WERI-Rb-1 (cell line): ENCODE data around the gene NIN.
A peak's percentile ranks its signal among the peaks of the same experiment; 100 is the strongest.

Experiments
- DNase-seq: peaks from one replicate; pipeline ENCODE4 v3.0.0-alpha.2; 2020
- H3K27ac ChIP-seq: fragments of 250-450 bp; sonication (Bioruptor Pico); 2 replicates; pipeline ENCODE4 v1.5.1; 2020; ENCODE audit warnings: mild to moderate bottlenecking, moderate library complexity
- H3K27me3 ChIP-seq: fragments of 250-450 bp; sonication (Bioruptor Pico); 2 replicates; pipeline ENCODE4 v1.5.1; 2021; ENCODE audit warnings: mild to moderate bottlenecking, low read depth, moderate library complexity; ENCODE audit not compliant: insufficient read depth, severe bottlenecking
- H3K36me3 ChIP-seq: fragments of 250-450 bp; sonication (Bioruptor Pico); 2 replicates; pipeline ENCODE4 v1.5.1; 2020; ENCODE audit warnings: mild to moderate bottlenecking, moderate library complexity
- H3K4me3 ChIP-seq: 2 replicates; pipeline ENCODE4 v1.5.1; 2011; ENCODE audit warnings: low read depth, mild to moderate bottlenecking, control low read depth, low read length
- H3K9me3 ChIP-seq: fragments of 250-450 bp; sonication (Bioruptor Pico); 2 replicates; pipeline ENCODE4 v1.5.1; 2021; ENCODE audit warnings: mild to moderate bottlenecking, moderate library complexity; ENCODE audit not compliant: severe bottlenecking
- CTCF ChIP-seq: IDR thresholded peaks from 2 replicates; pipeline ENCODE4 v1.5.1; 2011; ENCODE audit warnings: low read depth, mild to moderate bottlenecking, control low read depth, inconsistent platforms, low read length

The NIN gene

GRCh38 chr14:50792634-50793068 lies 38.3 kb downstream of the NIN start:
- no peak for TF ChIP-seq CTCF
- Histone ChIP-seq H3K27ac (no peak overlapping the region), H3K4me3 (no peak overlapping the region), H3K9me3 (no peaks in the 10 kb centered on the region), H3K36me3 (peaks cover 13% of the 10 kb centered on the region), H3K27me3 (no peaks in the 10 kb centered on the region)
- DNase-seq = no peak

GRCh38 chr14:50792051-50792477 lies 38.9 kb downstream of the NIN start:
- peaks cover 13% of the 10 kb centered on the region for H3K36me3 ChIP-seq
- H3K4me3 ChIP-seq = no peak overlapping the region
- no peak for DNase-seq
- TF ChIP-seq CTCF = no peak
- no peak overlapping the region for H3K27ac ChIP-seq
- no peaks in the 10 kb centered on the region for H3K9me3 ChIP-seq
- no peaks in the 10 kb centered on the region for H3K27me3 ChIP-seq

GRCh38 chr14:50791201-50791600 lies 39.8 kb downstream of the NIN start:
- Histone ChIP-seq H3K36me3 (peaks cover 13% of the 10 kb centered on the region), H3K4me3 (no peak overlapping the region), H3K9me3 (no peaks in the 10 kb centered on the region), H3K27ac (no peak overlapping the region), H3K27me3 (no peaks in the 10 kb centered on the region)
- no peak for DNase-seq
- TF ChIP-seq CTCF = no peak

GRCh38 chr14:50790589-50790988 lies 40.4 kb downstream of the NIN start:
- Histone ChIP-seq H3K9me3 (no peaks in the 10 kb centered on the region), H3K27ac (no peak overlapping the region), H3K4me3 (no peak overlapping the region), H3K36me3 (peaks cover 13% of the 10 kb centered on the region), H3K27me3 (no peaks in the 10 kb centered on the region)
- no peak for TF ChIP-seq CTCF
- DNase-seq = no peak

GRCh38 chr14:50786751-50787464 lies 44.1 kb downstream of the NIN start:
- no peak for TF ChIP-seq CTCF
- H3K36me3 ChIP-seq = peaks cover 11% of the 10 kb centered on the region
- peak overlapping the region; percentile 77 for H3K27ac ChIP-seq
- H3K4me3 ChIP-seq = no peak overlapping the region; the same call in 1 of the 2 replicates
- no peak for DNase-seq
- H3K27me3 ChIP-seq = no peaks in the 10 kb centered on the region
- no peaks in the 10 kb centered on the region for H3K9me3 ChIP-seq
